ENCODE measurements around the gene FAP. TPM values are rescaled to one million over a fixed set of nuclear protein-coding genes. Genes with fewer than 3 reads are reported as not detected.

FAP gene
- total RNA-seq = not detected

GRCh38 chr2:162243294-162243693 lies at the start of gene FAP:
Gene FAP, minus strand, starts transcription at chr2:162243445. Its CDS starts 118 bp downstream, at chr2:162243327.
- ChIA-PET POLR2A (no interaction called here), CTCF (interaction anchor here (2.4 to 5.5 kb wide), 2 partner anchors 22 to 55 kb away, joined by 7 to 33 read pairs; no protein-coding TSS in a partner anchor)
- Mint-ChIP-seq H3K27me3 (ENCODE audit: low read depth) (peaks cover 49% of the 10 kb centered on the region), H3K4me1 (ENCODE audit: low read depth) (no peaks in the 10 kb centered on the region), H3K36me3 (ENCODE audit: low read depth) (no peaks in the 10 kb centered on the region), H3K9me3 (ENCODE audit: insufficient read depth) (no peaks in the 10 kb centered on the region), H3K27ac (no peak within 1 kb of the TSS), H3K4me3 (no peak within 1 kb of the TSS)
- no peak for ATAC-seq
- no peak for DNase-seq

- H3K36me3 Mint-ChIP-seq (ENCODE audit: low read depth) = peaks cover 20% of the 10 kb centered on the region
- no peaks in the 10 kb centered on the region for H3K4me1 Mint-ChIP-seq (ENCODE audit: low read depth)
- H3K27me3 Mint-ChIP-seq (ENCODE audit: low read depth) = no peaks in the 10 kb centered on the region
- ChIA-PET CTCF (interaction anchor here (1.0 to 2.4 kb wide), 5 partner anchors 8 to 138 kb away, joined by 3 to 15 read pairs (median 6); no protein-coding TSS in a partner anchor), POLR2A (no interaction called here)
- DNase-seq = no peak
- no peak overlapping the region for H3K4me3 Mint-ChIP-seq
- no peak for ATAC-seq
- H3K9me3 Mint-ChIP-seq (ENCODE audit: insufficient read depth) = no peaks in the 10 kb centered on the region
- H3K27ac Mint-ChIP-seq = no peak overlapping the region
Measured at GRCh38 chr2:162291748-162292147, 48.5 kb upstream of the FAP start.

- no peaks in the 10 kb centered on the region for H3K27me3 Mint-ChIP-seq (ENCODE audit: low read depth)
- ATAC-seq (no peak), DNase-seq (no peak)
- no peaks in the 10 kb centered on the region for H3K9me3 Mint-ChIP-seq (ENCODE audit: insufficient read depth)
- no peak overlapping the region for H3K27ac Mint-ChIP-seq
- H3K36me3 Mint-ChIP-seq (ENCODE audit: low read depth) = peaks cover 50% of the 10 kb centered on the region
- H3K4me1 Mint-ChIP-seq (ENCODE audit: low read depth) = no peaks in the 10 kb centered on the region
- ChIA-PET CTCF (interaction anchor here (0.7 to 5.7 kb wide), 4 partner anchors 9 to 62 kb away, joined by 3 to 27 read pairs (median 7); no protein-coding TSS in a partner anchor), POLR2A (no interaction called here)
- no peak overlapping the region for H3K4me3 Mint-ChIP-seq
Measured at GRCh38 chr2:162282765-162283425, 39.6 kb upstream of the FAP start.

GRCh38 chr2:162280654-162281053 lies 37.4 kb upstream of the FAP start:
- peaks cover 58% of the 10 kb centered on the region for H3K36me3 Mint-ChIP-seq (ENCODE audit: low read depth)
- DNase-seq = no peak

GRCh38 chr2:162277381-162277780 lies 34.1 kb upstream of the FAP start:
- Mint-ChIP-seq H3K4me1 (ENCODE audit: low read depth) (no peaks in the 10 kb centered on the region), H3K27ac (no peak overlapping the region), H3K9me3 (ENCODE audit: insufficient read depth) (no peaks in the 10 kb centered on the region), H3K36me3 (ENCODE audit: low read depth) (peaks cover 59% of the 10 kb centered on the region), H3K4me3 (no peak overlapping the region), H3K27me3 (ENCODE audit: low read depth) (no peaks in the 10 kb centered on the region)
- POLR2A ChIA-PET = interaction anchor here (1.6 kb wide), 1 partner anchor 41 kb away, joined by 4 read pairs; the partner anchor contains the start of gene IFIH1
- no peak for DNase-seq
- CTCF ChIA-PET = interaction anchor here (2.4 kb wide), 1 partner anchor 23 kb away, joined by 10 read pairs; no protein-coding TSS in a partner anchor
- ATAC-seq = no peak

More at GRCh38 chr2:162280654-162281053, 37.4 kb upstream of the FAP start:
- no peak overlapping the region for H3K4me3 Mint-ChIP-seq
- ATAC-seq = no peak
- POLR2A ChIA-PET = no interaction called here
- CTCF ChIA-PET = interaction anchor here (1.2 to 5.7 kb wide), 4 partner anchors 17 to 61 kb away, joined by 3 to 27 read pairs (median 5); no protein-coding TSS in a partner anchor
- H3K27me3 Mint-ChIP-seq (ENCODE audit: low read depth) = no peaks in the 10 kb centered on the region
- H3K4me1 Mint-ChIP-seq (ENCODE audit: low read depth) = no peaks in the 10 kb centered on the region
- no peaks in the 10 kb centered on the region for H3K9me3 Mint-ChIP-seq (ENCODE audit: insufficient read depth)
- no peak overlapping the region for H3K27ac Mint-ChIP-seq

GRCh38 chr2:162267996-162268395 lies 24.8 kb upstream of the FAP start:
- DNase-seq (no peak), ATAC-seq (no peak)
- no peaks in the 10 kb centered on the region for H3K9me3 Mint-ChIP-seq (ENCODE audit: insufficient read depth)
- CTCF ChIA-PET = interaction anchor here (1.0 kb wide), 1 partner anchor 47 kb away, joined by 4 read pairs; no protein-coding TSS in a partner anchor
- POLR2A ChIA-PET = no interaction called here
- no peaks in the 10 kb centered on the region for H3K4me1 Mint-ChIP-seq (ENCODE audit: low read depth)
- peaks cover 69% of the 10 kb centered on the region for H3K36me3 Mint-ChIP-seq (ENCODE audit: low read depth)
- H3K27me3 Mint-ChIP-seq (ENCODE audit: low read depth) = no peaks in the 10 kb centered on the region
- H3K4me3 Mint-ChIP-seq = no peak overlapping the region
- no peak overlapping the region for H3K27ac Mint-ChIP-seq

- DNase-seq = no peak
- H3K27ac Mint-ChIP-seq = no peak overlapping the region
- CTCF ChIA-PET = interaction anchor here (1.0 kb wide), 1 partner anchor 46 kb away, joined by 4 read pairs; no protein-coding TSS in a partner anchor
- peaks cover 66% of the 10 kb centered on the region for H3K36me3 Mint-ChIP-seq (ENCODE audit: low read depth)
- no peaks in the 10 kb centered on the region for H3K9me3 Mint-ChIP-seq (ENCODE audit: insufficient read depth)
- no peak overlapping the region for H3K4me3 Mint-ChIP-seq
- ATAC-seq = no peak
- POLR2A ChIA-PET = no interaction called here
- no peaks in the 10 kb centered on the region for H3K27me3 Mint-ChIP-seq (ENCODE audit: low read depth)
- no peaks in the 10 kb centered on the region for H3K4me1 Mint-ChIP-seq (ENCODE audit: low read depth)
Measured at GRCh38 chr2:162267496-162267895, 24.3 kb upstream of the FAP start.

- POLR2A ChIA-PET = no interaction called here
- ATAC-seq = no peak
- Mint-ChIP-seq H3K4me1 (ENCODE audit: low read depth) (peaks cover 7% of the 10 kb centered on the region), H3K4me3 (no peak overlapping the region), H3K27ac (no peak overlapping the region), H3K27me3 (ENCODE audit: low read depth) (no peaks in the 10 kb centered on the region), H3K36me3 (ENCODE audit: low read depth) (peaks cover 56% of the 10 kb centered on the region), H3K9me3 (ENCODE audit: insufficient read depth) (no peaks in the 10 kb centered on the region)
- CTCF ChIA-PET = interaction anchor here (1.0 to 1.4 kb wide), 2 partner anchors 32 to 45 kb away, joined by 3 to 4 read pairs; no protein-coding TSS in a partner anchor
- no peak for DNase-seq
Measured at GRCh38 chr2:162266460-162266760, 23.2 kb upstream of the FAP start.

- ChIA-PET CTCF (interaction anchor here (1.0 to 1.4 kb wide), 2 partner anchors 33 to 44 kb away, joined by 3 to 4 read pairs; no protein-coding TSS in a partner anchor), POLR2A (no interaction called here)
- Mint-ChIP-seq H3K27me3 (ENCODE audit: low read depth) (no peaks in the 10 kb centered on the region), H3K9me3 (ENCODE audit: insufficient read depth) (no peaks in the 10 kb centered on the region), H3K4me3 (no peak overlapping the region), H3K4me1 (ENCODE audit: low read depth) (peaks cover 12% of the 10 kb centered on the region), H3K27ac (no peak overlapping the region), H3K36me3 (ENCODE audit: low read depth) (peaks cover 53% of the 10 kb centered on the region)
- ATAC-seq (no peak), DNase-seq (no peak)
Measured at GRCh38 chr2:162265666-162266459, 22.6 kb upstream of the FAP start.

- ATAC-seq (peak; percentile 70), DNase-seq (peak; percentile 33)
- H3K27me3 Mint-ChIP-seq (ENCODE audit: low read depth) = peaks cover 8% of the 10 kb centered on the region
- no peaks in the 10 kb centered on the region for H3K9me3 Mint-ChIP-seq (ENCODE audit: insufficient read depth)
- CTCF ChIA-PET = interaction anchor here (1.3 kb wide), 2 partner anchors 37 to 40 kb away, joined by 4 to 7 read pairs; no protein-coding TSS in a partner anchor
- H3K4me3 Mint-ChIP-seq = peak overlapping the region; percentile 22
- POLR2A ChIA-PET = no interaction called here
- H3K27ac Mint-ChIP-seq = peak overlapping the region; percentile 72
- H3K4me1 Mint-ChIP-seq (ENCODE audit: low read depth) = peaks cover 17% of the 10 kb centered on the region
- H3K36me3 Mint-ChIP-seq (ENCODE audit: low read depth) = peaks cover 21% of the 10 kb centered on the region
Measured at GRCh38 chr2:162261032-162261945, 18.0 kb upstream of the FAP start.

- Mint-ChIP-seq H3K27me3 (ENCODE audit: low read depth) (peaks cover 13% of the 10 kb centered on the region), H3K4me1 (ENCODE audit: low read depth) (peaks cover 17% of the 10 kb centered on the region), H3K36me3 (ENCODE audit: low read depth) (peaks cover 5% of the 10 kb centered on the region), H3K9me3 (ENCODE audit: insufficient read depth) (no peaks in the 10 kb centered on the region), H3K4me3 (no peak overlapping the region), H3K27ac (no peak overlapping the region)
- DNase-seq (no peak), ATAC-seq (no peak)
- ChIA-PET CTCF (interaction anchor here (1.1 to 1.9 kb wide), 2 partner anchors 38 to 43 kb away, joined by 4 to 7 read pairs; no protein-coding TSS in a partner anchor), POLR2A (no interaction called here)
Measured at GRCh38 chr2:162258686-162259085, 15.4 kb upstream of the FAP start.
